SK-N-SH treated with all-trans-retinoic acid at 6 μM for 48 hours (cell line): Measurements from ENCODE around the gene DHRS1.

Experiments
- ATAC-seq: fragments of 200-7000 bp; cut with Tn5 transposase; 3 replicates; pipeline ENCODE4 v1.9.1; 2020; ENCODE audit warnings: mild to moderate bottlenecking, moderate library complexity
- ARNTL ChIP-seq: fragments of 450-650 bp; formaldehyde crosslinking; IDR thresholded peaks from 2 replicates; pipeline ENCODE4 v1.5.0; 2020; ENCODE audit warnings: low read depth, mild to moderate bottlenecking, moderate library complexity, borderline replicate concordance
- ESRRG ChIP-seq: fragments of 250-450 bp; sonication (Bioruptor Pico); IDR thresholded peaks from 2 replicates; pipeline ENCODE4 v1.6.1; 2021; ENCODE audit warnings: mild to moderate bottlenecking
- ISL1 ChIP-seq: fragments of 250-450 bp; sonication (Bioruptor Pico); IDR thresholded peaks from 2 replicates; pipeline ENCODE4 v2.1.2; 2022; ENCODE audit warnings: mild to moderate bottlenecking, moderate library complexity
- OSR1 ChIP-seq: fragments of 250-450 bp; sonication (Bioruptor Pico); IDR thresholded peaks from 2 replicates; pipeline ENCODE4 v1.8.0; 2022; ENCODE audit warnings: moderate library complexity, mild to moderate bottlenecking, inconsistent platforms
- PATZ1 ChIP-seq: fragments of 250-450 bp; sonication (Bioruptor Pico); IDR thresholded peaks from 2 replicates; pipeline ENCODE4 v1.8.0; 2020; ENCODE audit warnings: mild to moderate bottlenecking, moderate library complexity, borderline replicate concordance
- PPARA ChIP-seq: fragments of 250-450 bp; sonication (Bioruptor Pico); IDR thresholded peaks from 2 replicates; pipeline ENCODE4 v1.5.0; 2020; ENCODE audit warnings: mild to moderate bottlenecking, borderline replicate concordance
- SNAI2 ChIP-seq: fragments of 250-450 bp; sonication (Bioruptor Pico); IDR thresholded peaks from 2 replicates; pipeline ENCODE4 v1.5.0; 2020; ENCODE audit warnings: mild to moderate bottlenecking, moderate library complexity
- TCF4 ChIP-seq: fragments of 250-450 bp; sonication (Bioruptor Pico); IDR thresholded peaks from 2 replicates; pipeline ENCODE4 v1.8.0; 2021; ENCODE audit warnings: mild to moderate bottlenecking, moderate library complexity, borderline replicate concordance
- TOX ChIP-seq: fragments of 250-450 bp; sonication (Bioruptor Pico); IDR thresholded peaks from 2 replicates; pipeline ENCODE4 v1.8.0; 2021; ENCODE audit warnings: mild to moderate bottlenecking, moderate library complexity, borderline replicate concordance
- ZFP3 ChIP-seq: fragments of 250-450 bp; sonication (Bioruptor Pico); IDR thresholded peaks from 2 replicates; pipeline ENCODE4 v1.5.0; 2020; ENCODE audit warnings: mild to moderate bottlenecking, moderate library complexity
- ZFP30 ChIP-seq: fragments of 450-650 bp; formaldehyde crosslinking; IDR thresholded peaks from 2 replicates; pipeline ENCODE4 v1.5.0; 2022; ENCODE audit warnings: mild to moderate bottlenecking, moderate library complexity
- ZNF70 ChIP-seq: fragments of 450-650 bp; formaldehyde crosslinking; IDR thresholded peaks from 2 replicates; pipeline ENCODE4 v1.5.0; 2020; ENCODE audit warnings: mild to moderate bottlenecking, moderate library complexity
- ZNF8 ChIP-seq: fragments of 450-650 bp; formaldehyde crosslinking; IDR thresholded peaks from 2 replicates; pipeline ENCODE4 v1.5.0; 2020; ENCODE audit warnings: mild to moderate bottlenecking, moderate library complexity
- TF ChIP-seq, protein P1 (sequence below): fragments of 250-450 bp; sonication (Bioruptor Pico); IDR thresholded peaks from 2 replicates; pipeline ENCODE4 v1.5.0; 2020; ENCODE audit warnings: mild to moderate bottlenecking, moderate library complexity
- TF ChIP-seq, protein P2 (sequence below): fragments of 250-450 bp; sonication (Bioruptor Pico); IDR thresholded peaks from 2 replicates; pipeline ENCODE4 v1.5.1; 2020; ENCODE audit warnings: low read depth, mild to moderate bottlenecking, moderate library complexity

DHRS1 gene

DNA sequence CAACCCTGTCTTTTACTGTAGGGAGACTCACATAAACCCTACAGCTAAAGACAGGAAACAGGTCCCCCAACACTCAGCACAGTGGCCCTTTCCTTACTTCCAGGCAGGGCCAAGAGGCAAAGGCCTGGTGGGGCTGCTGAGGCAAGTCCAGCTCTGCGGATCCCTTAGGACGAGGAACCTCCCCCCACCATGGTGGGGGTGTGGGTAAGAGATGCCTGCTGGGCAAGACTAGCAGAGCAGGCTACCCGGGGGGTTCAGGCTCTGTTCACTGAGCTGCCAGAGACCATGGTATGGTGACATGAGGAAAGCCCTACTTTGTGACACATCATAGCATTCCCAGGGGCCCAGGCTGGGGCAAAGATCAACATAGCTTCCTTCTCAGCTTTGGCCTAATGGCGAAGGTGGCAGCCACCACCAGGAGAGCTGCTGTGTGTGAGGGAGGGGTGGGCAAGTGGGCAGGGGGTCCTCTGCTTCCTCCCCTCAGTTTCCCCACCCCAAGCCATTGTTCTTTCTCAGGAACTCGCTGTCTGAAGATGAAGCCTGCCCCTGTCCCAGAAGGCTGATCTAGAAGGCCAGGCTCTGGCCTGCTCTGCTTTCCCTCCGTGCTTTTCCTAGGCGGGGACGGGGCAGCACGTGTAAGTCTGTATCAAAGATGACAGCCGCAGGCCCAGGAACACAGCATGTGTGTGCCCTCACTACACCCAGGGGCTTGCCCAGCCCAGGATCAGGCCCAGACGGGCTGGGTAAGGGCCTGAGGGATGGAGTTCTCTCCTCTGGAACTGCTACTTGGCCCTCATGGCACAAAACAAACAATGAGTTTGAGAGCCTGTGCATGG, 47.1 kb downstream of the DHRS1 start:
- TF ChIP-seq OSR1 (CRISPR knock-in tag) (no peak), TCF4 (CRISPR knock-in tag) (no peak), ZFP3 (no peak), TOX (CRISPR knock-in tag) (no peak)
- no peak for ATAC-seq

GRCh38 chr14:24251880-24252288, 47.7 kb downstream of the DHRS1 start:
- ATAC-seq, result peak; percentile 49
- TF ChIP-seq ZNF8 (no peak), PATZ1 (CRISPR knock-in tag) (no peak), ARNTL (CRISPR knock-in tag) (no peak), ZNF70 (CRISPR knock-in tag) (no peak), SNAI2 (CRISPR knock-in tag) (no peak)

- ATAC-seq, result no peak; the same call in 2 of the 3 replicates
- TF ChIP-seq PATZ1 (CRISPR knock-in tag) (no peak), ARNTL (CRISPR knock-in tag) (no peak), ISL1 (CRISPR knock-in tag) (no peak)
Measured at GRCh38 chr14:24250354-24250753, 49.2 kb downstream of the DHRS1 start.

GRCh38 chr14:24249230-24250021, 50.2 kb downstream of the DHRS1 start:
- no peak for TF ChIP-seq ZFP30 (CRISPR knock-in tag)
- no peak for TF ChIP-seq TOX (CRISPR knock-in tag)
- TF ChIP-seq ZNF70 (CRISPR knock-in tag), result no peak
- TF ChIP-seq ESRRG, result no peak
- TF ChIP-seq, protein P1, sequence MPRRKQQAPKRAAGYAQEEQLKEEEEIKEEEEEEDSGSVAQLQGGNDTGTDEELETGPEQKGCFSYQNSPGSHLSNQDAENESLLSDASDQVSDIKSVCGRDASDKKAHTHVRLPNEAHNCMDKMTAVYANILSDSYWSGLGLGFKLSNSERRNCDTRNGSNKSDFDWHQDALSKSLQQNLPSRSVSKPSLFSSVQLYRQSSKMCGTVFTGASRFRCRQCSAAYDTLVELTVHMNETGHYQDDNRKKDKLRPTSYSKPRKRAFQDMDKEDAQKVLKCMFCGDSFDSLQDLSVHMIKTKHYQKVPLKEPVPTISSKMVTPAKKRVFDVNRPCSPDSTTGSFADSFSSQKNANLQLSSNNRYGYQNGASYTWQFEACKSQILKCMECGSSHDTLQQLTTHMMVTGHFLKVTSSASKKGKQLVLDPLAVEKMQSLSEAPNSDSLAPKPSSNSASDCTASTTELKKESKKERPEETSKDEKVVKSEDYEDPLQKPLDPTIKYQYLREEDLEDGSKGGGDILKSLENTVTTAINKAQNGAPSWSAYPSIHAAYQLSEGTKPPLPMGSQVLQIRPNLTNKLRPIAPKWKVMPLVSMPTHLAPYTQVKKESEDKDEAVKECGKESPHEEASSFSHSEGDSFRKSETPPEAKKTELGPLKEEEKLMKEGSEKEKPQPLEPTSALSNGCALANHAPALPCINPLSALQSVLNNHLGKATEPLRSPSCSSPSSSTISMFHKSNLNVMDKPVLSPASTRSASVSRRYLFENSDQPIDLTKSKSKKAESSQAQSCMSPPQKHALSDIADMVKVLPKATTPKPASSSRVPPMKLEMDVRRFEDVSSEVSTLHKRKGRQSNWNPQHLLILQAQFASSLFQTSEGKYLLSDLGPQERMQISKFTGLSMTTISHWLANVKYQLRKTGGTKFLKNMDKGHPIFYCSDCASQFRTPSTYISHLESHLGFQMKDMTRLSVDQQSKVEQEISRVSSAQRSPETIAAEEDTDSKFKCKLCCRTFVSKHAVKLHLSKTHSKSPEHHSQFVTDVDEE (CRISPR knock-in tag), result no peak
- TF ChIP-seq PATZ1 (CRISPR knock-in tag), result no peak
- no peak for TF ChIP-seq OSR1 (CRISPR knock-in tag)
- no peak for TF ChIP-seq PPARA (CRISPR knock-in tag)
- no peak for TF ChIP-seq ARNTL (CRISPR knock-in tag)
- TF ChIP-seq, all 23 proteins: peak for 0
- no peak for ATAC-seq

GRCh38 chr14:24247422-24247821, 52.2 kb downstream of the DHRS1 start:
- no peak for ATAC-seq
- TF ChIP-seq ZNF8 (no peak), PATZ1 (CRISPR knock-in tag) (no peak), ESRRG (no peak), OSR1 (CRISPR knock-in tag) (no peak)
- TF ChIP-seq, protein P1 (CRISPR knock-in tag), result no peak
- TF ChIP-seq, protein P2, sequence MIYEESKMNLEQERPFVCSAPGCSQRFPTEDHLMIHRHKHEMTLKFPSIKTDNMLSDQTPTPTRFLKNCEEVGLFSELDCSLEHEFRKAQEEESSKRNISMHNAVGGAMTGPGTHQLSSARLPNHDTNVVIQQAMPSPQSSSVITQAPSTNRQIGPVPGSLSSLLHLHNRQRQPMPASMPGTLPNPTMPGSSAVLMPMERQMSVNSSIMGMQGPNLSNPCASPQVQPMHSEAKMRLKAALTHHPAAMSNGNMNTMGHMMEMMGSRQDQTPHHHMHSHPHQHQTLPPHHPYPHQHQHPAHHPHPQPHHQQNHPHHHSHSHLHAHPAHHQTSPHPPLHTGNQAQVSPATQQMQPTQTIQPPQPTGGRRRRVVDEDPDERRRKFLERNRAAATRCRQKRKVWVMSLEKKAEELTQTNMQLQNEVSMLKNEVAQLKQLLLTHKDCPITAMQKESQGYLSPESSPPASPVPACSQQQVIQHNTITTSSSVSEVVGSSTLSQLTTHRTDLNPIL (CRISPR knock-in tag), result no peak
